Measurements from ENCODE around the gene MED13.

DNA sequence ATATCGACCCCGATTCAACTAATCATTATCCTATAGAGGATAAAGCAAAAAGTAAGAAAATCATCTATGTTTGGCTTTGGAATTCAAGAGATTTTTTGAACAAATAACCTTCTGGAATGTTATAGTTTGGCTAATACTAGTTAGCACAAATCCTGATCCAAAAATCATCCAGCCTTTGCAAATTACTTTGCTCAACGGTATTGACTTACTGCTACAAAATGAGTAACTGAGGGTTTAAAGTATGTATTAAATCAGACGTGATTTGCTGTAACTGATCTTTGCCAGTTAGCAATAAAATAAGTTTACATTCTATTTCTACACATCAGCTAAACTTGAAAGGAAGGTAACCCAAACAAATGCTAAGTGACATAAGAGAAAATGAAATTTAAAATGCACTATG lies 6.5 kb downstream of the MED13 start:
- TF ChIP-seq EZH2 (IDR thresholded peaks at IDR 0.05) (no peak), POLR2AphosphoS5 (IDR thresholded peaks at IDR 0.05; ENCODE audit: borderline replicate concordance, low read depth, low read length) (no peak)
